ENCODE measurements around the gene DNAH10.

DNA sequence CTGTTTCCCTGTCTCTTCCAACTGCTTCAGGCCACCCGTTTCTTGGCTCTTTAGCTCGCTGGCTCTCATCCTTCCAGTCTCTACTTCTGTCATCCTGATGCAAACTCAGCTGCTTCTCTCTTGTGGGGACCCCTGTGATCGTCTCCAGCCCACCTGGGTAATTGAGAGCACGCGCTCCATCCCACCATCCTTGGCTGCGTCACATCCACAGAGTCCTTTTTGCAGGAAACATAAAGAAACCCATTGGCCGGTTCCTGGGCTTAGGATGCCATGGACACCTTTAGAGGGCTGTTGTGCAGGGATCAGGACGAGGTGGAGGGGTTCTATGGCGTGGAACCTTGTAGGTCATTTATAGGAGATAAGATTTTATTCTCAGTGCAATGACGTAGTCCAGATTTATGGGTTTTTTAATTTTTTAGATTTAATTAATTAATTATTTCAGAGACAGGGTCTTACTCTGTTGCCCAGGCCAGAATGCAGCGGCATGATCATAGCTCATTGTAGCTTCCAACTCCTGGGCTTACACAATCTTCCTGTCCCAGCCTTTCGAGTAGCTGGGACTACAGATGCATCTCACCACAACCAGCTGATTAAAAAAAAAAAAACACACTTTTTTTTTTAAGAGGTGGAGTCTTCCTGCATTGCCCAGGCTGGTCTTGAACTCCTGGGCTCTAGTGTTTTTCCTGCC, 127.9 kb downstream of the DNAH10 start:
- TF ChIP-seq POLR2A (IDR thresholded peaks at IDR 0.05): no peak
- TF ChIP-seq, protein P1, sequence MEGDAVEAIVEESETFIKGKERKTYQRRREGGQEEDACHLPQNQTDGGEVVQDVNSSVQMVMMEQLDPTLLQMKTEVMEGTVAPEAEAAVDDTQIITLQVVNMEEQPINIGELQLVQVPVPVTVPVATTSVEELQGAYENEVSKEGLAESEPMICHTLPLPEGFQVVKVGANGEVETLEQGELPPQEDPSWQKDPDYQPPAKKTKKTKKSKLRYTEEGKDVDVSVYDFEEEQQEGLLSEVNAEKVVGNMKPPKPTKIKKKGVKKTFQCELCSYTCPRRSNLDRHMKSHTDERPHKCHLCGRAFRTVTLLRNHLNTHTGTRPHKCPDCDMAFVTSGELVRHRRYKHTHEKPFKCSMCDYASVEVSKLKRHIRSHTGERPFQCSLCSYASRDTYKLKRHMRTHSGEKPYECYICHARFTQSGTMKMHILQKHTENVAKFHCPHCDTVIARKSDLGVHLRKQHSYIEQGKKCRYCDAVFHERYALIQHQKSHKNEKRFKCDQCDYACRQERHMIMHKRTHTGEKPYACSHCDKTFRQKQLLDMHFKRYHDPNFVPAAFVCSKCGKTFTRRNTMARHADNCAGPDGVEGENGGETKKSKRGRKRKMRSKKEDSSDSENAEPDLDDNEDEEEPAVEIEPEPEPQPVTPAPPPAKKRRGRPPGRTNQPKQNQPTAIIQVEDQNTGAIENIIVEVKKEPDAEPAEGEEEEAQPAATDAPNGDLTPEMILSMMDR (IDR thresholded peaks at IDR 0.05): no peak
